Measurements from ENCODE around the gene CSNK2A2. TPM values are rescaled to one million over a fixed set of nuclear protein-coding genes. Genes with fewer than 3 reads are reported as not detected.
A peak's percentile ranks its signal among the peaks of the same experiment; 100 is the strongest.

CSNK2A2 gene
- total RNA-seq, 1 donor from 2014 or later = 81.6 TPM

DNA sequence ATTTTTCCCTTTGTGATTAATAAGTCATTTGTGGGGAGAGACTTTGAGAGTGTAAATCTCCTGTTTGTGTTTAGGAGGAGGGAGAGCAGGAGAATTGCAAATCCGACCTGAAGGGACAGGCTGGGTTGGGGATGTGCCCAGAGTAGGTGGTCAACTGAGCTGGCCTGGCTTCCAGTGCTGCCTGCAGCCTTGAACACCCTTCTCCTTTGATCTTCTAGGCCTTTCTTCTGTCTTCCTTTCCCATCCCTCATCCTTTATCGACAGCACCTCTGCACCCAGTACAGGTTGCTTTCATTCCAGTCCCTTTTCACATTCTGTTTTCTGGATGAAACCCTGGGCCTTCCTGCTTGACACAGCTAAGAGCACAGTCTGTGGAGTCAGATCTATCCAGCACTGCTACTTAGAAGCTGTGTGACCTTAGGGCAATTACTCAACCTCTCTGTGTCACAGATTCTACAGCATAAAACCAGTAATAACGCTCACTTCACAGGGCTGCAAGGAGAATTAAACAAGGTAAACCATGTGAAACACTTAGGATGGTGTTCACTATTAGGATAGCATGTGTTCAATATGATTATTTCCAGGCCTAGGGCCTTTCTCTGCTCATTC lies 1.0 kb upstream of the CSNK2A2 start:
- Histone ChIP-seq H3K9ac (no peak overlapping the region), H3K36me3 (peaks cover 20% of the 10 kb centered on the region), H3F3A (ENCODE audit: low read depth) (peaks cover 2% of the 10 kb centered on the region), H2AFZ (replicated peaks) (peak overlapping the region; percentile 91), H3K4me1 (peaks cover 16% of the 10 kb centered on the region), H3K27ac (no peak overlapping the region), H3K4me2 (peak overlapping the region; percentile 90), H3K27me3 (peaks cover 10% of the 10 kb centered on the region), H3K9me3 (ENCODE audit: low read depth) (no peaks in the 10 kb centered on the region), H3K79me2 (ENCODE audit: low read depth) (peaks cover 36% of the 10 kb centered on the region), H4K20me1 (ENCODE audit: low read depth) (peaks cover 28% of the 10 kb centered on the region), H3K4me3 (peak overlapping the region; percentile 63)
- Mint-ChIP-seq H3K9me3 (no peaks in the 10 kb centered on the region), H3K27ac (no peak overlapping the region), H3K4me1 (peaks cover 15% of the 10 kb centered on the region), H3K27me3 (ENCODE audit: insufficient read depth, low read depth) (peaks cover 2% of the 10 kb centered on the region), H3K4me3 (peak overlapping the region; percentile 90), H3K36me3 (peaks cover 4% of the 10 kb centered on the region)
- TF ChIP-seq CTCF (IDR thresholded peaks at IDR 0.05) = no peak
- no peak for TF ChIP-seq EZH2phosphoT487 (IDR thresholded peaks at IDR 0.05)
- no peak for TF ChIP-seq EZH2 (IDR thresholded peaks at IDR 0.05)
- DNase-seq (ENCODE audit: low spot score) = no peak

DNA sequence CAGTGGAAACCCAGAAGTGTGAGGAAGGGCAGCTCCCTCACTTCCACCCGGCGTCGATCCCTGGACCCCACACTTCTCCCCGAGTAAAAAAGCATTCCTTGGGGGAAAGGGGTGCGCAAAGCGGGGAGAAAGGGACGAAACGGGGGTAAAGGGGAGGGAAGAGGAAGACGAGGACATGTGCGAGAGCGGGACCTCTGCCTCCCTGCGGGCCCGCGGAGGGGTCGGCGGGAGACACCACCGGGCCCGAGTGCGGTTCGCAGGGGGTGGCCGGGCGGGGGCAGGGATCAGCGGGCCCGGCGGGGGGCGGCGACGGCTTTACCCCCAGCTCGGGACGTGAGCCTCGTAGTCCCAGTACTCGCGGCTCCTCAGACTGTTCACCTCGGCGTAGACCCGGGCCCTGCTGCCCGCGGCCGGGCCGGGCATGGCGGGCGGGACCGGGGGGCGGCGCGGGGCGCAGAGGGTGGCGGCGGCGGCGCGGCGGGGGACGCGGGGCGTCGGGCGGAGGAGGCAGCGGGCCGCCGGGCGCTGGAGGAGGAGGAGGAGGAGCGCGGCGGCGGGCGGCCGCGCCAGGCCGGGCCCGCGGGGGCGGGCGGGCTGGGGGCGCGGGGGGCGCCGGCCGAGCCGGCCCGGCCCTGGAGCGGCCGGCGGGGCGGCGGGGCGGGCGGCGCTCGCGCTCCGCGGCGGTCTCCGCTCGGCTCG lies 443 bp downstream of the CSNK2A2 start:
- Histone ChIP-seq H3K79me2 (ENCODE audit: low read depth) (peaks cover 51% of the 10 kb centered on the region), H3K27ac (no peak overlapping the region), H3K9me3 (ENCODE audit: low read depth) (no peaks in the 10 kb centered on the region), H3K9ac (peak overlapping the region; percentile 47), H3K4me3 (peak overlapping the region; percentile 63), H2AFZ (replicated peaks) (no peak overlapping the region), H4K20me1 (ENCODE audit: low read depth) (peaks cover 35% of the 10 kb centered on the region), H3K27me3 (peaks cover 10% of the 10 kb centered on the region), H3K36me3 (peaks cover 29% of the 10 kb centered on the region), H3F3A (ENCODE audit: low read depth) (peaks cover 2% of the 10 kb centered on the region), H3K4me1 (peaks cover 16% of the 10 kb centered on the region), H3K4me2 (peak overlapping the region; percentile 89)
- Mint-ChIP-seq H3K36me3 (peaks cover 11% of the 10 kb centered on the region), H3K4me3 (peak overlapping the region; percentile 86), H3K27ac (no peak overlapping the region), H3K4me1 (peaks cover 15% of the 10 kb centered on the region), H3K9me3 (no peaks in the 10 kb centered on the region), H3K27me3 (ENCODE audit: insufficient read depth, low read depth) (peaks cover 2% of the 10 kb centered on the region)
- peak; percentile 49 for DNase-seq (ENCODE audit: low spot score)
- TF ChIP-seq EZH2 (IDR thresholded peaks at IDR 0.05) = no peak
- no peak for TF ChIP-seq EZH2phosphoT487 (IDR thresholded peaks at IDR 0.05)
- no peak for TF ChIP-seq CTCF (IDR thresholded peaks at IDR 0.05)

GRCh38 chr16:58196898-58197313 lies 1.0 kb downstream of the CSNK2A2 start:
- Mint-ChIP-seq H3K9me3 (no peaks in the 10 kb centered on the region), H3K4me1 (peaks cover 15% of the 10 kb centered on the region), H3K36me3 (peaks cover 11% of the 10 kb centered on the region), H3K27ac (no peak overlapping the region), H3K27me3 (ENCODE audit: insufficient read depth, low read depth) (peaks cover 2% of the 10 kb centered on the region), H3K4me3 (peak overlapping the region; percentile 86)
- Histone ChIP-seq H2AFZ (replicated peaks) (no peak overlapping the region), H3K36me3 (peaks cover 34% of the 10 kb centered on the region), H3K79me2 (ENCODE audit: low read depth) (peaks cover 56% of the 10 kb centered on the region), H3K27ac (no peak overlapping the region), H3K27me3 (peaks cover 10% of the 10 kb centered on the region), H4K20me1 (ENCODE audit: low read depth) (peaks cover 40% of the 10 kb centered on the region), H3K9me3 (ENCODE audit: low read depth) (no peaks in the 10 kb centered on the region), H3K9ac (peak overlapping the region; percentile 47), H3K4me2 (peak overlapping the region; percentile 89), H3K4me3 (peak overlapping the region; percentile 61), H3F3A (ENCODE audit: low read depth) (peaks cover 2% of the 10 kb centered on the region), H3K4me1 (peaks cover 16% of the 10 kb centered on the region)
- no peak for TF ChIP-seq EZH2phosphoT487 (IDR thresholded peaks at IDR 0.05)
- peak; percentile 19 for DNase-seq (ENCODE audit: low spot score)

GRCh38 chr16:58195771-58196170 lies 2.1 kb downstream of the CSNK2A2 start:
- Histone ChIP-seq H3K27me3 (peaks cover 10% of the 10 kb centered on the region), H2AFZ (replicated peaks) (no peak overlapping the region), H3K9me3 (ENCODE audit: low read depth) (no peaks in the 10 kb centered on the region), H3F3A (ENCODE audit: low read depth) (peaks cover 2% of the 10 kb centered on the region), H3K4me3 (no peak overlapping the region), H3K4me2 (peak overlapping the region; percentile 89), H3K79me2 (ENCODE audit: low read depth) (peaks cover 65% of the 10 kb centered on the region), H3K9ac (no peak overlapping the region), H3K4me1 (peaks cover 16% of the 10 kb centered on the region), H4K20me1 (ENCODE audit: low read depth) (peaks cover 46% of the 10 kb centered on the region), H3K27ac (no peak overlapping the region), H3K36me3 (peaks cover 37% of the 10 kb centered on the region)
- Mint-ChIP-seq H3K9me3 (no peaks in the 10 kb centered on the region), H3K36me3 (peaks cover 11% of the 10 kb centered on the region), H3K4me3 (peak overlapping the region; percentile 86), H3K27ac (no peak overlapping the region), H3K4me1 (peaks cover 15% of the 10 kb centered on the region), H3K27me3 (ENCODE audit: insufficient read depth, low read depth) (peaks cover 2% of the 10 kb centered on the region)
- TF ChIP-seq EZH2 (IDR thresholded peaks at IDR 0.05) (no peak), CTCF (IDR thresholded peaks at IDR 0.05) (no peak), EZH2phosphoT487 (IDR thresholded peaks at IDR 0.05) (no peak)
- no peak for DNase-seq (ENCODE audit: low spot score)
